ENCODE results near the gene C16orf95. TPM values are rescaled to one million over a fixed set of nuclear protein-coding genes. Genes with fewer than 3 reads are reported as not detected.

Gene C16orf95
- polyA plus RNA-seq, 1 experiment: 7.8 TPM

- CTCF ChIA-PET: interaction anchor here (1.8 kb wide), 1 partner anchor 66 kb away, joined by 6 read pairs; no protein-coding TSS in a partner anchor
- Histone ChIP-seq H3K36me3 (ENCODE audit: control insufficient read depth, insufficient read depth, low read length) (peaks cover 17% of the 10 kb centered on the region), H3K4me3 (ENCODE audit: low read depth, low read length) (no peak overlapping the region), H3K27me3 (ENCODE audit: control insufficient read depth, insufficient read depth, low read length) (no peaks in the 10 kb centered on the region)
- DNase-seq (ENCODE audit: low read depth): no peak
- TF ChIP-seq, protein P1, sequence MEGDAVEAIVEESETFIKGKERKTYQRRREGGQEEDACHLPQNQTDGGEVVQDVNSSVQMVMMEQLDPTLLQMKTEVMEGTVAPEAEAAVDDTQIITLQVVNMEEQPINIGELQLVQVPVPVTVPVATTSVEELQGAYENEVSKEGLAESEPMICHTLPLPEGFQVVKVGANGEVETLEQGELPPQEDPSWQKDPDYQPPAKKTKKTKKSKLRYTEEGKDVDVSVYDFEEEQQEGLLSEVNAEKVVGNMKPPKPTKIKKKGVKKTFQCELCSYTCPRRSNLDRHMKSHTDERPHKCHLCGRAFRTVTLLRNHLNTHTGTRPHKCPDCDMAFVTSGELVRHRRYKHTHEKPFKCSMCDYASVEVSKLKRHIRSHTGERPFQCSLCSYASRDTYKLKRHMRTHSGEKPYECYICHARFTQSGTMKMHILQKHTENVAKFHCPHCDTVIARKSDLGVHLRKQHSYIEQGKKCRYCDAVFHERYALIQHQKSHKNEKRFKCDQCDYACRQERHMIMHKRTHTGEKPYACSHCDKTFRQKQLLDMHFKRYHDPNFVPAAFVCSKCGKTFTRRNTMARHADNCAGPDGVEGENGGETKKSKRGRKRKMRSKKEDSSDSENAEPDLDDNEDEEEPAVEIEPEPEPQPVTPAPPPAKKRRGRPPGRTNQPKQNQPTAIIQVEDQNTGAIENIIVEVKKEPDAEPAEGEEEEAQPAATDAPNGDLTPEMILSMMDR (IDR thresholded peaks at IDR 0.05; ENCODE audit: insufficient read depth, low read depth, low read length): no peak
- POLR2A ChIA-PET: no interaction called here
Measured at GRCh38 chr16:87327798-87328495, 10.8 kb upstream of the C16orf95 start.

GRCh38 chr16:87326151-87326571 lies 9.0 kb upstream of the C16orf95 start:
- no peak for DNase-seq (ENCODE audit: low read depth)
- Histone ChIP-seq H3K4me3 (ENCODE audit: low read depth, low read length) (no peak overlapping the region), H3K27me3 (ENCODE audit: control insufficient read depth, insufficient read depth, low read length) (no peaks in the 10 kb centered on the region), H3K36me3 (ENCODE audit: control insufficient read depth, insufficient read depth, low read length) (peaks cover 14% of the 10 kb centered on the region)
- POLR2A ChIA-PET: no interaction called here
- TF ChIP-seq, protein P1 (IDR thresholded peaks at IDR 0.05; ENCODE audit: insufficient read depth, low read depth, low read length): no peak
- CTCF ChIA-PET: interaction anchor here (0.5 to 1.9 kb wide), 6 partner anchors 9 to 78 kb away, joined by 3 to 6 read pairs (median 4); partner anchors contain the start of gene C16orf95

DNA sequence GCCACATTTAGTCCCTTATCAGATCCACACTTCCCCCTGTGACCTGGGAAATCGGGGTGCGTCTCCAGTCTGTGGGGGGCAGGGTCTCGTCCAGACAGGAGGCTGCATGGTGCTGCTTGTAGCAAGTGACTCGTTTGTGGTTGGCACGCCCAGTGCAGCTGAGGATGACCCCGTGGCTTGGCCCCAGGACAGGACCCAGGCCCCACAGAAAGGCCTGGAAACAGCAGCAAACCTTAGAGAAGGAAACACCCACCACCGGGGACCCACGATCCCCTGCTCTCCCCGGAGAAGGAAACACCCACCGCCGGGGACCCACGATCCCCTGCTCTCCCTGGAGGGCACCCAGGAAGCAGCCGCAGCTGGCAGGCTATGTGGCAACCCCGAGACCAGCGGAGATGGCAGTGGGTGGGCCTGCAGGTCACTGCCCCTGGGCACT lies 8.2 kb upstream of the C16orf95 start:
- no peaks in the 10 kb centered on the region for H3K27me3 ChIP-seq (ENCODE audit: control insufficient read depth, insufficient read depth, low read length)
- ChIA-PET CTCF (interaction anchor here (0.8 to 1.9 kb wide), 7 partner anchors 8 to 63 kb away, joined by 3 to 6 read pairs (median 4); partner anchors contain the start of gene C16orf95), POLR2A (no interaction called here)

GRCh38 chr16:87324411-87325275 lies 7.5 kb upstream of the C16orf95 start:
- Histone ChIP-seq H3K27me3 (ENCODE audit: control insufficient read depth, insufficient read depth, low read length) (no peaks in the 10 kb centered on the region), H3K4me3 (ENCODE audit: low read depth, low read length) (no peak overlapping the region), H3K36me3 (ENCODE audit: control insufficient read depth, insufficient read depth, low read length) (peaks cover 4% of the 10 kb centered on the region)
- CTCF ChIA-PET: interaction anchor here (0.8 to 1.9 kb wide), 10 partner anchors 9 to 312 kb away, joined by 3 to 13 read pairs (median 4); partner anchors contain the start of genes FBXO31 and MAP1LC3B
- POLR2A ChIA-PET: no interaction called here
- TF ChIP-seq, protein P1 (IDR thresholded peaks at IDR 0.05; ENCODE audit: insufficient read depth, low read depth, low read length): peak; percentile 84
- no peak for DNase-seq (ENCODE audit: low read depth)

More for the DNA sequence above, 8.2 kb upstream of the C16orf95 start:
- no peak overlapping the region for H3K4me3 ChIP-seq (ENCODE audit: low read depth, low read length)
- peaks cover 11% of the 10 kb centered on the region for H3K36me3 ChIP-seq (ENCODE audit: control insufficient read depth, insufficient read depth, low read length)
- TF ChIP-seq, protein P1 (IDR thresholded peaks at IDR 0.05; ENCODE audit: insufficient read depth, low read depth, low read length): no peak
- DNase-seq (ENCODE audit: low read depth): no peak
